Keratinocyte (primary cell): ENCODE results near the gene BBS9.

Experiments
- CTCF ChIP-seq, 3 experiments: IDR thresholded peaks in 1 of 3; conservative IDR thresholded peaks in 1 of 3; optimal IDR thresholded peaks in 1 of 3; 2 replicates in 2 of 3; 3 replicates in 1 of 3; pipeline versions ENCODE3 to v1.5.1; 2011; ENCODE audit warnings: low read length in 3 of 3, mild to moderate bottlenecking in 3 of 3, moderate library complexity in 2 of 3, control low read depth in 1 of 3, inconsistent platforms in 1 of 3; ENCODE audit not compliant: insufficient read depth in 2 of 3; ENCODE audit errors: extremely low read depth in 1 of 3
- EZH2 ChIP-seq: IDR thresholded peaks from one replicate; pipeline ENCODE4 v1.6.1; 2012; ENCODE audit warnings: inconsistent platforms, mild to moderate bottlenecking, low read length, moderate library complexity

GRCh38 chr7:33212144-33212543, 82.8 kb downstream of the BBS9 start:
- TF ChIP-seq CTCF (optimal IDR thresholded peaks at IDR 0.05 in 1 of 3, IDR thresholded peaks at IDR 0.05 in 1 of 3, conservative IDR thresholded peaks at IDR 0.05 in 1 of 3; ENCODE audit: extremely low read depth in 1 of 3, insufficient read depth in 2 of 3, low read length in 3 of 3) (no peak), EZH2 (no peak)
